Glutamatergic neuron (in vitro differentiated cells): ENCODE measurements around the gene ACAA1. TPM values are rescaled to one million over a fixed set of nuclear protein-coding genes. Genes with fewer than 3 reads are reported as not detected.
"Not testable (repeated sequence)": the region's sequence is repeated elsewhere in the genome, so short reads cannot be mapped to it uniquely, and the experiment has no call there.

Experiments
- DNase-seq: peaks from one replicate; pipeline ENCODE4 v3.0.0; 2022
- H3K27ac Mint-ChIP-seq: one replicate; pipeline ENCODE4 v1.8.0; 2020; ENCODE audit warnings: mild to moderate bottlenecking, mixed read lengths, inconsistent platforms; ENCODE audit not compliant: unreplicated experiment
- H3K27me3 Mint-ChIP-seq: one replicate; pipeline ENCODE4 v1.8.0; 2020; ENCODE audit warnings: mild to moderate bottlenecking, moderate library complexity, mixed read lengths, inconsistent platforms; ENCODE audit not compliant: unreplicated experiment
- H3K36me3 Mint-ChIP-seq: one replicate; pipeline ENCODE4 v1.8.0; 2020; ENCODE audit warnings: mild to moderate bottlenecking, mixed read lengths, inconsistent platforms; ENCODE audit not compliant: unreplicated experiment
- H3K4me1 Mint-ChIP-seq: one replicate; pipeline ENCODE4 v1.8.0; 2020; ENCODE audit warnings: mild to moderate bottlenecking, low read depth, mixed read lengths, inconsistent platforms; ENCODE audit not compliant: unreplicated experiment
- H3K4me3 Mint-ChIP-seq: one replicate; pipeline ENCODE4 v1.8.0; 2020; ENCODE audit warnings: mild to moderate bottlenecking, mixed read lengths, inconsistent platforms; ENCODE audit not compliant: unreplicated experiment
- H3K9me3 Mint-ChIP-seq: one replicate; pipeline ENCODE4 v1.8.0; 2020; ENCODE audit warnings: mild to moderate bottlenecking, moderate library complexity, mixed read lengths, inconsistent platforms; ENCODE audit not compliant: unreplicated experiment
- total RNA-seq: library from RNA; stranded (reverse); fragmentation: NEBNext Ultra II Directional; extraction: Animal tissue kit (Norgen Biotek cat#: 25700); gene quantifications from one replicate; pipeline ENCODE4 v1.2.1, GENCODE V29; 2021; ENCODE audit not compliant: unreplicated experiment

ACAA1 gene
- total RNA-seq, 1 donor from 2014 or later, result 89.8 TPM

DNA sequence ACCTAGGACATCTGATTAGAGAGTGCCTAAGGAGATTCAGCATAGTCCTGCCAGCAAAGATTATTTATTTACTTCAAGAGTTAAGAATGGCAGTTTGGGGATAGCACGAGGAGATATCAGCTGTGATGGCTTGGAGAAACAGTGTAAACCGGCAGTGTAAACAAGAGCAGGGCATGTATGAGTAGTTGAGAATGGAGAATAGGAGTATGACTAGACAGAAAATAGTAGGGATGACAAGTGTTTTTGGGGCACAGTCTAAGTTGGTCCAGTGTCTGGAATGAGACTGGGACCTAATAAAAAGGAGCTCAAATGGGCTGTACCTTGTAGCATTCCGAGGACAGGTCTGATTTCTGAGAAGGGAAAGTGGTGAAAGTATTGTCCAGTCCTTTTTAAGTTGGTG lies 59.9 kb downstream of the ACAA1 start:
- H3K27ac Mint-ChIP-seq, H3K27me3 Mint-ChIP-seq, DNase-seq, H3K4me3 Mint-ChIP-seq, H3K4me1 Mint-ChIP-seq: not testable (repeated sequence)
- H3K36me3 Mint-ChIP-seq, result peaks cover 27% of the 10 kb centered on the region
- peaks cover 10% of the 10 kb centered on the region for H3K9me3 Mint-ChIP-seq

Other genes with a start within 250 kb of the ACAA1 start
- 3.2 TPM for gene VILL, start 146.3 kb downstream of the ACAA1 start, total RNA-seq
- gene PLCD1, start 107.5 kb downstream of the ACAA1 start, total RNA-seq, result 73.0 TPM
- 0.42 TPM for gene DLEC1, start 97.9 kb downstream of the ACAA1 start, total RNA-seq
- 58.0 TPM for gene MYD88, start 1.5 kb upstream of the ACAA1 start, total RNA-seq
- gene OXSR1, start 28.4 kb upstream of the ACAA1 start, total RNA-seq, result 80.7 TPM
- gene SLC22A13, start 128.7 kb upstream of the ACAA1 start, total RNA-seq, result 1.5 TPM
- gene SLC22A14, start 145.2 kb upstream of the ACAA1 start, total RNA-seq, result 0.93 TPM
- gene XYLB, start 209.7 kb upstream of the ACAA1 start, total RNA-seq, result 2.6 TPM